SK-N-SH treated with all-trans-retinoic acid at 6 μM for 48 hours (cell line): ENCODE measurements around the gene DENND4B.
"Not testable (repeated sequence)": the region's sequence is repeated elsewhere in the genome, so short reads cannot be mapped to it uniquely, and the experiment has no call there.

Source experiments
- ATAC-seq: fragments of 200-7000 bp; cut with Tn5 transposase; 3 replicates; pipeline ENCODE4 v1.9.1; 2020; ENCODE audit warnings: mild to moderate bottlenecking, moderate library complexity
- ARNTL ChIP-seq: fragments of 450-650 bp; formaldehyde crosslinking; IDR thresholded peaks from 2 replicates; pipeline ENCODE4 v1.5.0; 2020; ENCODE audit warnings: low read depth, mild to moderate bottlenecking, moderate library complexity, borderline replicate concordance
- BACH2 ChIP-seq: fragments of 250-450 bp; sonication (Bioruptor Pico); IDR thresholded peaks from 2 replicates; pipeline ENCODE4 v1.9.0; 2021; ENCODE audit warnings: mild to moderate bottlenecking, borderline replicate concordance
- CSDC2 ChIP-seq: fragments of 250-450 bp; sonication (Bioruptor Pico); IDR thresholded peaks from 2 replicates; pipeline ENCODE4 v1.5.0; 2020; ENCODE audit warnings: mild to moderate bottlenecking, moderate library complexity
- ESRRG ChIP-seq: fragments of 250-450 bp; sonication (Bioruptor Pico); IDR thresholded peaks from 2 replicates; pipeline ENCODE4 v1.6.1; 2021; ENCODE audit warnings: mild to moderate bottlenecking
- ISL1 ChIP-seq: fragments of 250-450 bp; sonication (Bioruptor Pico); IDR thresholded peaks from 2 replicates; pipeline ENCODE4 v2.1.2; 2022; ENCODE audit warnings: mild to moderate bottlenecking, moderate library complexity
- PPARA ChIP-seq: fragments of 250-450 bp; sonication (Bioruptor Pico); IDR thresholded peaks from 2 replicates; pipeline ENCODE4 v1.5.0; 2020; ENCODE audit warnings: mild to moderate bottlenecking, borderline replicate concordance
- RARB ChIP-seq: fragments of 250-450 bp; sonication (Bioruptor Pico); IDR thresholded peaks from 2 replicates; pipeline ENCODE4 v1.8.0; 2021; ENCODE audit warnings: mild to moderate bottlenecking, moderate library complexity
- SNAI2 ChIP-seq: fragments of 250-450 bp; sonication (Bioruptor Pico); IDR thresholded peaks from 2 replicates; pipeline ENCODE4 v1.5.0; 2020; ENCODE audit warnings: mild to moderate bottlenecking, moderate library complexity
- TOX ChIP-seq: fragments of 250-450 bp; sonication (Bioruptor Pico); IDR thresholded peaks from 2 replicates; pipeline ENCODE4 v1.8.0; 2021; ENCODE audit warnings: mild to moderate bottlenecking, moderate library complexity, borderline replicate concordance
- ZC3H10 ChIP-seq: fragments of 250-450 bp; sonication (Bioruptor Pico); IDR thresholded peaks from 2 replicates; pipeline ENCODE4 v1.5.1; 2021; ENCODE audit warnings: mild to moderate bottlenecking, moderate library complexity
- ZFP3 ChIP-seq: fragments of 250-450 bp; sonication (Bioruptor Pico); IDR thresholded peaks from 2 replicates; pipeline ENCODE4 v1.5.0; 2020; ENCODE audit warnings: mild to moderate bottlenecking, moderate library complexity
- ZFP30 ChIP-seq: fragments of 450-650 bp; formaldehyde crosslinking; IDR thresholded peaks from 2 replicates; pipeline ENCODE4 v1.5.0; 2022; ENCODE audit warnings: mild to moderate bottlenecking, moderate library complexity
- ZNF70 ChIP-seq: fragments of 450-650 bp; formaldehyde crosslinking; IDR thresholded peaks from 2 replicates; pipeline ENCODE4 v1.5.0; 2020; ENCODE audit warnings: mild to moderate bottlenecking, moderate library complexity
- ZNF8 ChIP-seq: fragments of 450-650 bp; formaldehyde crosslinking; IDR thresholded peaks from 2 replicates; pipeline ENCODE4 v1.5.0; 2020; ENCODE audit warnings: mild to moderate bottlenecking, moderate library complexity
- TF ChIP-seq, protein P1 (sequence below): fragments of 250-450 bp; sonication (Bioruptor Pico); IDR thresholded peaks from 2 replicates; pipeline ENCODE4 v1.8.0; 2020; ENCODE audit warnings: mild to moderate bottlenecking, moderate library complexity, borderline replicate concordance
- TF ChIP-seq, protein P2 (sequence below): fragments of 250-450 bp; sonication (Bioruptor Pico); IDR thresholded peaks from 2 replicates; pipeline ENCODE4 v1.5.0; 2020; ENCODE audit warnings: mild to moderate bottlenecking, moderate library complexity

Gene DENND4B

GRCh38 chr1:153899509-153899908 is 47.0 kb downstream of the DENND4B start:
- no peak for ATAC-seq
- TF ChIP-seq ZNF8 (CRISPR knock-in tag), result no peak
- no peak for TF ChIP-seq ZNF70
- TF ChIP-seq ZC3H10 (CRISPR knock-in tag), result no peak
- TF ChIP-seq TOX (CRISPR knock-in tag), result no peak
- TF ChIP-seq ISL1 (CRISPR knock-in tag), result no peak
- TF ChIP-seq BACH2, result no peak
- TF ChIP-seq ARNTL (CRISPR knock-in tag), result no peak
- no peak for TF ChIP-seq ZFP30
- TF ChIP-seq, all 23 proteins: peak for 0

DNA sequence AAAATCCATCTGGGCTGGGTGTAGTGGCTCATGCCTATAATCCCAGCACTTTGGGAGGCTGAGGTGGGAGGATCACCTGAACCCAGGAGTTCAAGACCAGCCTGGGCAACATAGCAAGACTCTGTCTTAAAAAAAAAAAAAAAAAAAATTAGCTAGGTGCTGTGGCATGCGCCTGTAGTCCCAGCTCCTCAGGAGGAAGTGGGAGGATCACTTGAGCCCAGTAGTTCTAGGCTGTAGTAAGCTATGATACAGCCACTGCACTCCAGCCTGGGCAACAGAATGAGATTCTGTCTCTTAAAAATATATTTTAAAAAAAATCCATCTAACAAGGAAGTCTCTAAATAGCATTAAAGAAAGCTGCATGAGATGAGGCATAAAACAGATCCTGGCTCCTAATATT is 50.7 kb downstream of the DENND4B start:
- peak; percentile 40; the same call in 1 of the 3 replicates for ATAC-seq

DNA sequence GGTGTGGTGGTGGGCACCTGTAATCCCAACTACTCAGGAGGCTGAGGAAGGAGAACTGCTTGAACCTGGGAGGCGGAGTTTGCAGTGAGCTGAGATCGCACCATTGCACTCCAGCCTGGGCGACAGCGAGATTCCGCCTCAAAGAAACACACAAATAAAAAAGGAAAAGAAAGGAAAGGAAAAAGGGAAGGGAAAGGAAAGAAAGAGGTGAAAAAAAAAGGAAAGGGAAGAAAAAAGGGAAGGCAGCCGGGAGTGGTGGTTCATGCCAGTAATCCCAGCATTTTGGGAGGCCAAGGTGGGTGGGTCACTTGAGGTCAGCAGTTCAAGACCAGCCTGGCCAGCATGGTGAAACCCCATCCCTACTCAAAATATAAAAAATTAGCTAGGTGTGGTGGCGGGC is 55.5 kb downstream of the DENND4B start:
- ATAC-seq, result not testable (repeated sequence)

- no peak for TF ChIP-seq ESRRG
- no peak for TF ChIP-seq CSDC2 (CRISPR knock-in tag)
- ATAC-seq, result no peak
Observed at GRCh38 chr1:153888533-153888932, 58.0 kb downstream of the DENND4B start.

GRCh38 chr1:153886127-153886526 is 60.4 kb downstream of the DENND4B start:
- no peak for TF ChIP-seq CSDC2 (CRISPR knock-in tag)
- TF ChIP-seq, protein P1, sequence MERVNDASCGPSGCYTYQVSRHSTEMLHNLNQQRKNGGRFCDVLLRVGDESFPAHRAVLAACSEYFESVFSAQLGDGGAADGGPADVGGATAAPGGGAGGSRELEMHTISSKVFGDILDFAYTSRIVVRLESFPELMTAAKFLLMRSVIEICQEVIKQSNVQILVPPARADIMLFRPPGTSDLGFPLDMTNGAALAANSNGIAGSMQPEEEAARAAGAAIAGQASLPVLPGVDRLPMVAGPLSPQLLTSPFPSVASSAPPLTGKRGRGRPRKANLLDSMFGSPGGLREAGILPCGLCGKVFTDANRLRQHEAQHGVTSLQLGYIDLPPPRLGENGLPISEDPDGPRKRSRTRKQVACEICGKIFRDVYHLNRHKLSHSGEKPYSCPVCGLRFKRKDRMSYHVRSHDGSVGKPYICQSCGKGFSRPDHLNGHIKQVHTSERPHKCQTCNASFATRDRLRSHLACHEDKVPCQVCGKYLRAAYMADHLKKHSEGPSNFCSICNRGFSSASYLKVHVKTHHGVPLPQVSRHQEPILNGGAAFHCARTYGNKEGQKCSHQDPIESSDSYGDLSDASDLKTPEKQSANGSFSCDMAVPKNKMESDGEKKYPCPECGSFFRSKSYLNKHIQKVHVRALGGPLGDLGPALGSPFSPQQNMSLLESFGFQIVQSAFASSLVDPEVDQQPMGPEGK (CRISPR knock-in tag), result no peak
- no peak for ATAC-seq

DNA sequence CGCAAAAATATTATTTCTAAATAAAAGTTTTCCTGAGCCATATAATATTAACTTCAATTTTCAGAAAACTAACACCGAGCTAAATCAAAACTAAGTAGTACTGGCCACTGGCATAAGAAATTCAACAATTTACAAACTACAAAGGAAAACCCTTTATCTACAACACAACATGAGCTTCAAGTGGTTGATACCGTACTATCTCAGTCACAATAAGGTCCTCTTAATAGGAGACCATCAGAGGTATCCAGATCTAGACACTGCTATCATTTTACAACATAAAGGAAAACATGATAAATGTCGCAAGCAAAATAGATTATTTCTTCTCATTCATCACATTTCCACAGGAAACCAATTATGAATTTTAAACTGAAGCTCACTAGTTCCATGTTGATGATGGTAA is 63.3 kb downstream of the DENND4B start:
- no peak for ATAC-seq

DNA sequence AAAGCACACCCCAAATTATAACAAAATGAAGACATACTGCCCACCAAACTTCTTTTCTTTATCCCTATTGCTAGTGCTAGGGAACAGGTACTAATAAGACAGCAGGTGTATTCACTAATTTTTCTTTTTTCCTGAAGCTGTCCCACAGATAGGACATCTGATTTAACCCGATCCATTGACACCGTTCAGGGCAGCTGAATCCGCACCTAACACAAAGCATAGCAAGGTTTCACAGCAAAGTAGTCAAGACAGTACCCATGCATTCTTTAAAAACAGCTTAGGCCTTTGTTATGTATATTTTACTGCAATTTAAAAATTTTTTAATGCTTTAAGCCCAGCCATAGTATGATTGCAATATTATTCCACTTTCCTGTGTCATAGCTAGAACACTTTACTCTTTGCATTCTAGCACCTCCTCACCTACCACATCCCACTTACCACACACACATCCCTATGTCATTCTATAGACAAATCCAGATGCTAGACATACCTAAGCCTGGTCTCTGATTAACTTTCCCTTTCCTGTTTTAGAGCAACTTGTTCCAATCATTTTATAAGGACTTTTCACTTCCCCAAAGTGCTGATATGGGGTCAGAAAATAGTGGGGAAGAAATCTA is 64.1 kb downstream of the DENND4B start:
- no peak for ATAC-seq
- TF ChIP-seq ESRRG (no peak), SNAI2 (CRISPR knock-in tag) (no peak), ZNF8 (CRISPR knock-in tag) (no peak), ARNTL (CRISPR knock-in tag) (no peak)

More for the DNA sequence above, 63.3 kb downstream of the DENND4B start:
- TF ChIP-seq RARB (CRISPR knock-in tag), result no peak
- TF ChIP-seq PPARA, result no peak
- no peak for TF ChIP-seq ZFP30
- TF ChIP-seq, all 23 proteins: peak for 0

- peak; percentile 78 for ATAC-seq
Observed at GRCh38 chr1:153881751-153882150, 64.8 kb downstream of the DENND4B start.

More at GRCh38 chr1:153881751-153882150, 64.8 kb downstream of the DENND4B start:
- TF ChIP-seq CSDC2 (CRISPR knock-in tag), result no peak
- TF ChIP-seq, protein P2, sequence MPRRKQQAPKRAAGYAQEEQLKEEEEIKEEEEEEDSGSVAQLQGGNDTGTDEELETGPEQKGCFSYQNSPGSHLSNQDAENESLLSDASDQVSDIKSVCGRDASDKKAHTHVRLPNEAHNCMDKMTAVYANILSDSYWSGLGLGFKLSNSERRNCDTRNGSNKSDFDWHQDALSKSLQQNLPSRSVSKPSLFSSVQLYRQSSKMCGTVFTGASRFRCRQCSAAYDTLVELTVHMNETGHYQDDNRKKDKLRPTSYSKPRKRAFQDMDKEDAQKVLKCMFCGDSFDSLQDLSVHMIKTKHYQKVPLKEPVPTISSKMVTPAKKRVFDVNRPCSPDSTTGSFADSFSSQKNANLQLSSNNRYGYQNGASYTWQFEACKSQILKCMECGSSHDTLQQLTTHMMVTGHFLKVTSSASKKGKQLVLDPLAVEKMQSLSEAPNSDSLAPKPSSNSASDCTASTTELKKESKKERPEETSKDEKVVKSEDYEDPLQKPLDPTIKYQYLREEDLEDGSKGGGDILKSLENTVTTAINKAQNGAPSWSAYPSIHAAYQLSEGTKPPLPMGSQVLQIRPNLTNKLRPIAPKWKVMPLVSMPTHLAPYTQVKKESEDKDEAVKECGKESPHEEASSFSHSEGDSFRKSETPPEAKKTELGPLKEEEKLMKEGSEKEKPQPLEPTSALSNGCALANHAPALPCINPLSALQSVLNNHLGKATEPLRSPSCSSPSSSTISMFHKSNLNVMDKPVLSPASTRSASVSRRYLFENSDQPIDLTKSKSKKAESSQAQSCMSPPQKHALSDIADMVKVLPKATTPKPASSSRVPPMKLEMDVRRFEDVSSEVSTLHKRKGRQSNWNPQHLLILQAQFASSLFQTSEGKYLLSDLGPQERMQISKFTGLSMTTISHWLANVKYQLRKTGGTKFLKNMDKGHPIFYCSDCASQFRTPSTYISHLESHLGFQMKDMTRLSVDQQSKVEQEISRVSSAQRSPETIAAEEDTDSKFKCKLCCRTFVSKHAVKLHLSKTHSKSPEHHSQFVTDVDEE, result peak; percentile 26; the same call in 1 of the 2 replicates
- TF ChIP-seq ZFP3 (CRISPR knock-in tag), result 0 out of 2 replicates have a peak, but pooled peaks have one; percentile 15
